ENCODE results near the gene FBXO44.

FBXO44 gene

GRCh38 chr1:11681071-11681771 lies 26.5 kb downstream of the FBXO44 start, which contains the start of gene MAD2L2 (continued):
- no peak for TF ChIP-seq PBX3 (CRISPR knock-in tag; IDR thresholded peaks at IDR 0.05)
- peak; percentile 86 for TF ChIP-seq ZNF335 (tag by site-specific recombination; conservative IDR thresholded peaks at IDR 0.05)
- peak; percentile 42; the same call in 1 of the 2 replicates for TF ChIP-seq ZNF600 (tag by site-specific recombination; IDR thresholded peaks at IDR 0.05)
- TF ChIP-seq PRDM4 (tag by site-specific recombination; IDR thresholded peaks at IDR 0.05), result no peak
- TF ChIP-seq ZNF121 (tag by site-specific recombination; IDR thresholded peaks at IDR 0.05), result no peak
- peak; percentile 89 for TF ChIP-seq ZFHX2 (tag by site-specific recombination; conservative IDR thresholded peaks at IDR 0.05)
- peak; percentile 96 for TF ChIP-seq KLF9 (tag by site-specific recombination; IDR thresholded peaks at IDR 0.05; ENCODE audit: low read depth)
- peak; percentile 97 for TF ChIP-seq PATZ1 (tag by site-specific recombination; IDR thresholded peaks at IDR 0.05)
- no peak for TF ChIP-seq ZNF571 (tag by site-specific recombination; IDR thresholded peaks at IDR 0.05)
- TF ChIP-seq ZNF660 (tag by site-specific recombination; IDR thresholded peaks at IDR 0.05), result 0 out of 2 replicates have a peak, but pooled peaks have one; percentile 51
- TF ChIP-seq ZNF692 (tag by site-specific recombination; IDR thresholded peaks at IDR 0.05), result no peak
- TF ChIP-seq ZNF341 (tag by site-specific recombination; IDR thresholded peaks at IDR 0.05; ENCODE audit: low read depth), result peak; percentile 74
- TF ChIP-seq ZNF174 (tag by site-specific recombination; IDR thresholded peaks at IDR 0.05), result no peak
- TF ChIP-seq ZNF10 (tag by site-specific recombination; IDR thresholded peaks at IDR 0.05), result peak; percentile 93
- TF ChIP-seq KLF1 (tag by site-specific recombination; IDR thresholded peaks at IDR 0.05), result peak; percentile 76
- peak; percentile 61 for TF ChIP-seq ZBTB26 (tag by site-specific recombination; optimal IDR thresholded peaks at IDR 0.05)
- TF ChIP-seq REPIN1 (tag by site-specific recombination; IDR thresholded peaks at IDR 0.05; ENCODE audit: low read depth), result no peak
- 0 out of 2 replicates have a peak, but pooled peaks have one; percentile 53 for TF ChIP-seq MZF1 (tag by site-specific recombination; IDR thresholded peaks at IDR 0.05; ENCODE audit: borderline replicate concordance)
- TF ChIP-seq ZNF596 (tag by site-specific recombination; IDR thresholded peaks at IDR 0.05), result peak; percentile 54
- TF ChIP-seq KLF10 (tag by site-specific recombination; IDR thresholded peaks at IDR 0.05), result peak; percentile 97
- TF ChIP-seq SP7 (tag by site-specific recombination; IDR thresholded peaks at IDR 0.05), result peak; percentile 52
- TF ChIP-seq ZNF366 (tag by site-specific recombination; conservative IDR thresholded peaks at IDR 0.05), result peak; percentile 44; the same call in 1 of the 2 replicates
- 0 out of 2 replicates have a peak, but pooled peaks have one; percentile 26 for TF ChIP-seq ZNF362 (tag by site-specific recombination; IDR thresholded peaks at IDR 0.05)
- TF ChIP-seq ZNF777 (tag by site-specific recombination; IDR thresholded peaks at IDR 0.05; ENCODE audit: borderline replicate concordance), result no peak
- peak; percentile 34; the same call in 1 of the 2 replicates for TF ChIP-seq INSM2 (tag by site-specific recombination; IDR thresholded peaks at IDR 0.05)
- TF ChIP-seq ZSCAN18 (tag by site-specific recombination; IDR thresholded peaks at IDR 0.05), result 0 out of 2 replicates have a peak, but pooled peaks have one; percentile 30
